Heart left ventricle (tissue), 13 donors: ENCODE data around the gene PTPDC1.

ENCODE experiments used
- POLR2A ChIP-seq, 2 donors: fragments of 450-650 bp; IDR thresholded peaks; one replicate each; pipeline ENCODE4 v1.6.1; 2017; ENCODE audit warnings: antibody characterized with exemption in 2 of 2, mild to moderate bottlenecking in 2 of 2, moderate library complexity in 2 of 2
- TF ChIP-seq, protein P1 (sequence below), 12 donors: fragments of 200-600 bp; sonication (generic) in 4 of 12; IDR thresholded peaks; one replicate each; pipeline versions ENCODE4 v1.5.0 to v1.8.0; 2018 to 2022; ENCODE audit warnings: antibody characterized with exemption in 12 of 12, mild to moderate bottlenecking in 5 of 12
- donor health status: ischemic (EF 13 %, LVEDD 7.1; RV severe dilation, severe dysfunction).
- donor health status: DM: no; HTN: yes; CAD: no.
- donor health status: DM: no; HTN: no; CAD: no.
- donor health status: ischemic (EF 25% LVEDD 6.9; RV normal size, moderate dysfunction).
- donor health status: ischemic (EF 25% LVEDD 5.7; RV mildly dilated, moderate dysfunction).
- donor health status: ischemic (EF 35%, LVEDD 5.7; RV mildly dilated, moderate dysfunction).
- donor health status: nonischemic (EF 11% LVEDD 7.7; RV severe dilation, severe dysfunction).
- donor health status: DM: yes; HTN: yes; CAD: no.
- donor health status: PGD.
- donor health status: ischemic (EF 29% LVEDD 5.4; RV normal size, mild dysfunction).
- donor health status: nonischemic (EF 23%, LVEDD 6.1; RV moderate dilation, normal function).

GRCh38 chr9:94128580-94128979 is 44.3 kb downstream of the PTPDC1 start:
- TF ChIP-seq, protein P1, sequence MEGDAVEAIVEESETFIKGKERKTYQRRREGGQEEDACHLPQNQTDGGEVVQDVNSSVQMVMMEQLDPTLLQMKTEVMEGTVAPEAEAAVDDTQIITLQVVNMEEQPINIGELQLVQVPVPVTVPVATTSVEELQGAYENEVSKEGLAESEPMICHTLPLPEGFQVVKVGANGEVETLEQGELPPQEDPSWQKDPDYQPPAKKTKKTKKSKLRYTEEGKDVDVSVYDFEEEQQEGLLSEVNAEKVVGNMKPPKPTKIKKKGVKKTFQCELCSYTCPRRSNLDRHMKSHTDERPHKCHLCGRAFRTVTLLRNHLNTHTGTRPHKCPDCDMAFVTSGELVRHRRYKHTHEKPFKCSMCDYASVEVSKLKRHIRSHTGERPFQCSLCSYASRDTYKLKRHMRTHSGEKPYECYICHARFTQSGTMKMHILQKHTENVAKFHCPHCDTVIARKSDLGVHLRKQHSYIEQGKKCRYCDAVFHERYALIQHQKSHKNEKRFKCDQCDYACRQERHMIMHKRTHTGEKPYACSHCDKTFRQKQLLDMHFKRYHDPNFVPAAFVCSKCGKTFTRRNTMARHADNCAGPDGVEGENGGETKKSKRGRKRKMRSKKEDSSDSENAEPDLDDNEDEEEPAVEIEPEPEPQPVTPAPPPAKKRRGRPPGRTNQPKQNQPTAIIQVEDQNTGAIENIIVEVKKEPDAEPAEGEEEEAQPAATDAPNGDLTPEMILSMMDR (IDR thresholded peaks at IDR 0.05): no peak
- no peak for TF ChIP-seq POLR2A (IDR thresholded peaks at IDR 0.05)
